Cardiac fibroblast (primary cell): ENCODE data around the gene KCNK5.

Experiments
- DNase-seq, 2 donors: peaks; one replicate each; pipeline versions ENCODE4 v3.0.0 to v3.0.0-alpha.2; 2010; ENCODE audit warnings: low read depth in 2 of 2
- H3K4me3 ChIP-seq, 2 donors: replicated peaks in 1 of 2; 1 replicate in 1 of 2; 2 replicates in 1 of 2; pipeline ENCODE4 v1.5.1; 2011; ENCODE audit warnings: low read depth in 2 of 2, low read length in 2 of 2, mild to moderate bottlenecking in 2 of 2, moderate library complexity in 1 of 2
- CTCF ChIP-seq: IDR thresholded peaks from one replicate; pipeline ENCODE4 v1.5.1; 2011; ENCODE audit warnings: low read depth, mild to moderate bottlenecking, low read length, inconsistent platforms

KCNK5 gene

GRCh38 chr6:39170389-39170788 lies 58.9 kb downstream of the KCNK5 start:
- H3K4me3 ChIP-seq: no peak overlapping the region
- no peak for TF ChIP-seq CTCF
- no peak for DNase-seq

GRCh38 chr6:39169448-39170344 lies 59.6 kb downstream of the KCNK5 start:
- no peak for DNase-seq

GRCh38 chr6:39167866-39168625 lies 61.2 kb downstream of the KCNK5 start:
- no peak overlapping the region for H3K4me3 ChIP-seq
- TF ChIP-seq CTCF: no peak
- DNase-seq: no peak

More at GRCh38 chr6:39169448-39170344, 59.6 kb downstream of the KCNK5 start:
- H3K4me3 ChIP-seq: no peak overlapping the region
- TF ChIP-seq CTCF: no peak

GRCh38 chr6:39167321-39167720 lies 62.0 kb downstream of the KCNK5 start:
- no peak for TF ChIP-seq CTCF
- H3K4me3 ChIP-seq: no peak overlapping the region
- DNase-seq: no peak

- DNase-seq: no peak
- no peak overlapping the region for H3K4me3 ChIP-seq
- no peak for TF ChIP-seq CTCF
Measured at GRCh38 chr6:39166912-39167290, 62.4 kb downstream of the KCNK5 start.

- no peak overlapping the region for H3K4me3 ChIP-seq
- peak; percentile 48 to 51 for DNase-seq
- peak; percentile 69 for TF ChIP-seq CTCF
Measured at GRCh38 chr6:39166189-39166911, 62.9 kb downstream of the KCNK5 start.
